OCI-LY1 (cell line): ENCODE measurements around the gene PTPRN2.

Experiments used
- H2AFZ ChIP-seq: fragments of 200-600 bp; sonication (generic), shearing (Covaris generic); 2 replicates; pipeline ENCODE4 v1.6.0; 2014; ENCODE audit warnings: antibody characterized with exemption, mild to moderate bottlenecking, low read length
- H3F3A ChIP-seq: fragments of 200-600 bp; sonication (generic), shearing (Covaris generic); 2 replicates; pipeline ENCODE4 v1.6.0; 2014; ENCODE audit warnings: mild to moderate bottlenecking, antibody characterized with exemption, low read length, moderate library complexity; ENCODE audit not compliant: insufficient read depth
- H3K27ac ChIP-seq: fragments of 200-600 bp; sonication (generic); 2 replicates; pipeline ENCODE4 v1.5.1; 2014; ENCODE audit warnings: low read length, mixed run types, mild to moderate bottlenecking, low read depth; ENCODE audit not compliant: poor library complexity, severe bottlenecking
- H3K27me3 ChIP-seq: fragments of 200-600 bp; sonication (generic); 2 replicates; pipeline ENCODE4 v1.6.0; 2014; ENCODE audit warnings: antibody characterized with exemption, mild to moderate bottlenecking, low read length, moderate library complexity; ENCODE audit not compliant: insufficient read depth
- H3K36me3 ChIP-seq: fragments of 200-600 bp; sonication (generic); 2 replicates; pipeline ENCODE4 v1.6.1; 2014; ENCODE audit warnings: mild to moderate bottlenecking, antibody characterized with exemption, low read length, moderate library complexity, mixed read lengths; ENCODE audit not compliant: insufficient read depth
- H3K4me1 ChIP-seq: fragments of 200-600 bp; sonication (generic); 2 replicates; pipeline ENCODE4 v1.5.1; 2014; ENCODE audit warnings: mild to moderate bottlenecking, low read length, moderate library complexity; ENCODE audit not compliant: insufficient read depth, severe bottlenecking
- H3K4me2 ChIP-seq: fragments of 200-600 bp; sonication (generic), shearing (Covaris generic); 2 replicates; pipeline ENCODE4 v1.6.1; 2014; ENCODE audit warnings: low read length
- H3K4me3 ChIP-seq: fragments of 200-600 bp; sonication (generic); 2 replicates; pipeline ENCODE4 v1.5.1; 2014; ENCODE audit warnings: low read length, low read depth, mild to moderate bottlenecking, mixed read lengths; ENCODE audit not compliant: poor library complexity, severe bottlenecking
- H3K79me2 ChIP-seq: fragments of 200-600 bp; shearing (Covaris generic); 2 replicates; pipeline ENCODE4 v1.6.1; 2016; ENCODE audit warnings: mixed run types, low read length, mixed read lengths; ENCODE audit not compliant: insufficient read depth
- H3K9ac ChIP-seq: fragments of 200-600 bp; sonication (generic), shearing (Covaris generic); 2 replicates; pipeline ENCODE4 v1.6.1; 2014; ENCODE audit warnings: mild to moderate bottlenecking, low read length, mixed read lengths
- H3K9me2 ChIP-seq: fragments of 200-600 bp; sonication (generic), shearing (Covaris generic); 2 replicates; pipeline ENCODE4 v1.6.1; 2014; ENCODE audit warnings: low read depth, mild to moderate bottlenecking, low read length, mixed read lengths
- H3K9me3 ChIP-seq: fragments of 200-600 bp; shearing (Covaris generic); 2 replicates; pipeline ENCODE4 v1.6.1; 2014; ENCODE audit warnings: low read length, mixed read lengths
- H4K20me1 ChIP-seq: fragments of 200-600 bp; sonication (generic), shearing (Covaris generic); 2 replicates; pipeline ENCODE4 v1.6.0; 2016; ENCODE audit warnings: mild to moderate bottlenecking, low read length; ENCODE audit not compliant: insufficient read depth
- EZH2 ChIP-seq: fragments of 200-600 bp; sonication (generic), shearing (Covaris generic); IDR thresholded peaks from 2 replicates; pipeline ENCODE4 v1.8.0; 2017; ENCODE audit warnings: borderline replicate concordance, mixed run types, mild to moderate bottlenecking, antibody characterized with exemption, low read length, moderate library complexity, mixed read lengths
- TF ChIP-seq, protein P1 (sequence below): fragments of 200-600 bp; sonication (generic), shearing (Covaris generic); IDR thresholded peaks from 2 replicates; pipeline ENCODE4 v1.5.1; 2017; ENCODE audit warnings: mild to moderate bottlenecking, antibody characterized with exemption, low read length, moderate library complexity, mixed read lengths

Gene PTPRN2

DNA sequence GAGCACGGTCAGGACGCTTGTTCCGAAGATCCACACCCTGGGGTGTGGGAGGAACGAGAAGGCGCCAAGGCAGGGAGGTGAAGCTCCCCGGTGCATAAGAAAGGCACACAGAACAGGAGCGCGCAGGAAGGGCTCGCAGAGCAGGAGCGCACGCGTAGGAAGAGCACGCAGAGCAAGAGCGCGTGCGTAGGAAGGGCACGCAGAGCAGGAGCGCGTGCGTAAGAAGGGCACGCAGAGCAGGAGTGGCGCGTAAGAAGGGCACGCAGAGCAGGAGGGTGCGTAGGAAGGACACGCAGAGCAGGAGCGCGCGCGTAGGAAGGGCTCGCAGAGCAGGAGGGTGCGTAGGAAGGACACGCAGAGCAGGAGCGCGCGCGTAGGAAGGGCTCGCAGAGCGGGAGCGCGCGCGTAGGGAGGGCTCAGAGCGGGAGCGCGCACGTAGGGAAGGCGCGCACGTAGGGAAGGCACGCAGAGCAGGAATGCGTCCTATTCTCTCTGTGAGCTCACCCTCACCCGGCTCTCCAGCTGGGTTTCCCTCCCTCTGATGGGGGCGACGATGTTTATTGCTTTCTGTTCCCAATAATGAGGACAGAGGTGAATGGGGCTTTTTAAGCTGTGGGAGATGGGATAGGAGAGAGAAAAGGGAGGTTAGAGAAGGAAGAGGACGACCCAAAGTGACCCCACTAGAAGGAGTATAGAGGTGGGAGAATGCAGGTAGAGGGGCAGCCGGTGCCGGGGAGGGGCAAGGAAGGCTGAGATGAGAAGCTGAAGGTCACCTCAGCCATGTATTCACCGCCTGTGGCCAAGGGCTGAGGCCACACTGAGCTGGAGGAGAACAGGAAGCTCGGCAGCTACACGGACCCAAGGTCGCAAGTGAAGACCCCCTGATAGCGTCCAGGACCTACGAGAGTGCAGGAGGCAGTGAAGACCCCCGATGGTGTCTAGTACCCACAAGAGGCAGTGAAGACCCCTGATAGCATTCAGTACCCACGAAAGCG lies 423.2 kb downstream of the PTPRN2 start:
- Histone ChIP-seq H3K9ac (no peak overlapping the region), H3K79me2 (no peaks in the 10 kb centered on the region), H3F3A (no peaks in the 10 kb centered on the region), H3K27ac (no peak overlapping the region), H4K20me1 (no peaks in the 10 kb centered on the region), H3K4me1 (no peaks in the 10 kb centered on the region), H3K4me2 (no peak overlapping the region), H3K36me3 (no peaks in the 10 kb centered on the region), H3K4me3 (no peak overlapping the region), H3K9me2 (no peaks in the 10 kb centered on the region), H3K9me3 (no peaks in the 10 kb centered on the region), H3K27me3 (no peaks in the 10 kb centered on the region), H2AFZ (no peak overlapping the region)
- no peak for TF ChIP-seq EZH2
- TF ChIP-seq, protein P1, sequence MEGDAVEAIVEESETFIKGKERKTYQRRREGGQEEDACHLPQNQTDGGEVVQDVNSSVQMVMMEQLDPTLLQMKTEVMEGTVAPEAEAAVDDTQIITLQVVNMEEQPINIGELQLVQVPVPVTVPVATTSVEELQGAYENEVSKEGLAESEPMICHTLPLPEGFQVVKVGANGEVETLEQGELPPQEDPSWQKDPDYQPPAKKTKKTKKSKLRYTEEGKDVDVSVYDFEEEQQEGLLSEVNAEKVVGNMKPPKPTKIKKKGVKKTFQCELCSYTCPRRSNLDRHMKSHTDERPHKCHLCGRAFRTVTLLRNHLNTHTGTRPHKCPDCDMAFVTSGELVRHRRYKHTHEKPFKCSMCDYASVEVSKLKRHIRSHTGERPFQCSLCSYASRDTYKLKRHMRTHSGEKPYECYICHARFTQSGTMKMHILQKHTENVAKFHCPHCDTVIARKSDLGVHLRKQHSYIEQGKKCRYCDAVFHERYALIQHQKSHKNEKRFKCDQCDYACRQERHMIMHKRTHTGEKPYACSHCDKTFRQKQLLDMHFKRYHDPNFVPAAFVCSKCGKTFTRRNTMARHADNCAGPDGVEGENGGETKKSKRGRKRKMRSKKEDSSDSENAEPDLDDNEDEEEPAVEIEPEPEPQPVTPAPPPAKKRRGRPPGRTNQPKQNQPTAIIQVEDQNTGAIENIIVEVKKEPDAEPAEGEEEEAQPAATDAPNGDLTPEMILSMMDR = no peak

- Histone ChIP-seq H4K20me1 (no peaks in the 10 kb centered on the region), H3K9ac (no peak overlapping the region), H3K4me2 (no peak overlapping the region)
These were observed 426.4 kb downstream of the PTPRN2 start for GRCh38 chr7:158161194-158161593.

DNA sequence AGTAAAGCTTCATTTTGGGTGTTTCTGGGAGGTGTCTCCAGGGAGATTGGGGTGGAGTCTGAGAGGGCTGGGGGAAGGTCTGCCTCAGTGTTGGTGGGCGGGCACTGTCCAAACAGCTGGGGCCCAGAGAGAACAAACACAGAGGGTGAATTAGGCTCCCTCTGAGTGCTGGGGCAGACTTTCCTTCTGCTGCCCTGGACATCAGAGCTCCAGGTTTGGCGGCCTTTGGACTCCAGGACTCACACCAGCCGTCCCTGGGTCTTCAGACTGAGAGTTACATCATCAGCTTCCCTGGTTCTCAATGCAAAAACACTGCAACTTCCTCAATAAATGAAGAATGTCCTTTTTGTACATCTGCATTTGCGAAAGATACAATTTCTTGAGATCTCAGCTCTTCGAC lies 427.4 kb downstream of the PTPRN2 start:
- H3K79me2 ChIP-seq = no peaks in the 10 kb centered on the region
- H3F3A ChIP-seq = no peaks in the 10 kb centered on the region
- no peaks in the 10 kb centered on the region for H3K9me2 ChIP-seq
- no peak overlapping the region for H2AFZ ChIP-seq
- no peak overlapping the region for H3K9ac ChIP-seq
- TF ChIP-seq, protein P1 = no peak
- no peak for TF ChIP-seq EZH2
- no peak overlapping the region for H3K4me2 ChIP-seq
- no peaks in the 10 kb centered on the region for H3K36me3 ChIP-seq
- H3K9me3 ChIP-seq = no peaks in the 10 kb centered on the region
- H3K4me3 ChIP-seq = no peak overlapping the region
- H3K4me1 ChIP-seq = no peaks in the 10 kb centered on the region
- no peaks in the 10 kb centered on the region for H4K20me1 ChIP-seq
- H3K27me3 ChIP-seq = 0 out of 2 replicates have a peak, but pooled peaks cover 4% of the 10 kb centered on the region
- no peak overlapping the region for H3K27ac ChIP-seq

More at GRCh38 chr7:158161194-158161593, 426.4 kb downstream of the PTPRN2 start:
- Histone ChIP-seq H2AFZ (no peak overlapping the region), H3K27ac (no peak overlapping the region), H3K9me3 (no peaks in the 10 kb centered on the region), H3K36me3 (no peaks in the 10 kb centered on the region), H3K79me2 (no peaks in the 10 kb centered on the region), H3K4me1 (no peaks in the 10 kb centered on the region), H3K4me3 (no peak overlapping the region), H3F3A (no peaks in the 10 kb centered on the region), H3K27me3 (no peaks in the 10 kb centered on the region), H3K9me2 (no peaks in the 10 kb centered on the region)
- TF ChIP-seq, protein P1 = no peak
- TF ChIP-seq EZH2 = no peak
